ENCODE data around the gene METTL4. TPM values are rescaled to one million over a fixed set of nuclear protein-coding genes. Genes with fewer than 3 reads are reported as not detected.

Gene METTL4
- total and polyA plus RNA-seq, 2 of the 8 experiments (the other 6 are each of a cell fraction or from before 2014, with no cell fraction given) = 8.5 to 11.5 TPM

DNA sequence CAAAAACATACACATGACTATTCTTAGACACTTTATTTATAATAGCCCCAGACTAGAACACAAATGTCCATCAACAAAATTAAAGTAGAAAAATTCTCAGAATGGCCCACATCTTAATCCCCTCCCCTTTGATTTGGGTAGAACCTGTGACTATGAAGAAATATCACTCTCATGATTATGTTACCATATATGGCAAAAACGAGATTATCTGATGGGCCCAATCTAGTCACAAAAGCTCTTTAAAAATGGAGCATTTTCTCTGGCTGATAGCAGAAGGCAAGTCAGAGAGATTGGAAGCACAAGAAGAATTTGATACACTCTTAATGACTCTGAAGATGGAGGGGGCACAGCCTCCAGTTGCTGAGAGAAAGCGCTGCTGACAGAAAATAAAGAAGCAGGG lies 39.6 kb downstream of the METTL4 start:
- no peak overlapping the region for H2BK20ac ChIP-seq (ENCODE audit: low read length)

More for the DNA sequence above, 39.6 kb downstream of the METTL4 start:
- no peak overlapping the region for H3K18ac ChIP-seq (ENCODE audit: extremely low read depth, low read length)
- CTCF ChIA-PET (ENCODE audit: partially characterized antibody) = interaction anchor here (1.6 to 2.0 kb wide), 2 partner anchors 11 to 307 kb away, joined by 5 read pairs; no protein-coding TSS in a partner anchor
- no peaks in the 10 kb centered on the region for H4K20me1 ChIP-seq (replicated peaks in 1 of 2; ENCODE audit: control insufficient read depth in 1 of 2, insufficient read depth in 2 of 2, low read length in 2 of 2)
- no peak overlapping the region for H4K5ac ChIP-seq (ENCODE audit: insufficient read length, low read depth, low read length)
- H2BK15ac ChIP-seq (ENCODE audit: low read length) = no peak overlapping the region
- H4K91ac ChIP-seq (replicated peaks; ENCODE audit: insufficient read length, low read length) = no peak overlapping the region
- POLR2A ChIA-PET (ENCODE audit: partially characterized antibody) = interaction anchor here (0.7 kb wide), 1 partner anchor 1520 kb away, joined by 3 read pairs; no protein-coding TSS in a partner anchor
- H3K27ac ChIP-seq (ENCODE audit: low read depth, low read length) = no peak overlapping the region
- H3K23me2 ChIP-seq (ENCODE audit: low read depth, low read length) = no peaks in the 10 kb centered on the region
- no peak overlapping the region for H3K4me2 ChIP-seq (ENCODE audit: insufficient read depth in 1 of 2, low read depth in 2 of 2, low read length in 2 of 2)
- no peak overlapping the region for H2BK120ac ChIP-seq (replicated peaks; ENCODE audit: low read depth, low read length)
- no peak overlapping the region for H3K56ac ChIP-seq (replicated peaks; ENCODE audit: insufficient read length, low read depth, low read length)
- no peaks in the 10 kb centered on the region; a peak in 1 of 8 replicates for H3K36me3 ChIP-seq (ENCODE audit: control insufficient read depth in 2 of 4, insufficient read depth in 4 of 4, low read length in 3 of 4)
- no peak overlapping the region for H2AFZ ChIP-seq (ENCODE audit: low read length)
- no peak overlapping the region for H3K9ac ChIP-seq (replicated peaks in 1 of 4; ENCODE audit: extremely low read depth in 1 of 4, low read depth in 3 of 4, low read length in 3 of 4)
- no peak overlapping the region for H3K23ac ChIP-seq (ENCODE audit: insufficient read length)
- FAIRE-seq (no peak), DNase-seq (ENCODE audit: low read depth in 1 of 2, low spot score in 2 of 2) (no peak)
- H2BK12ac ChIP-seq (ENCODE audit: low read depth, low read length) = no peak overlapping the region
- no peaks in the 10 kb centered on the region for H3K79me2 ChIP-seq (ENCODE audit: control insufficient read depth in 1 of 2, insufficient read depth in 2 of 2, low read length in 2 of 2)
- no peak overlapping the region for H2AK5ac ChIP-seq (ENCODE audit: low read depth, low read length)
- no peaks in the 10 kb centered on the region for H3K79me1 ChIP-seq (ENCODE audit: low read depth, low read length)
- no peak overlapping the region for H3K4me3 ChIP-seq (ENCODE audit: extremely low read depth in 1 of 4, insufficient read depth in 2 of 4, low read depth in 3 of 4, low read length in 4 of 4)
- TF ChIP-seq SP4 (IDR thresholded peaks at IDR 0.05; ENCODE audit: low read length) (no peak), GABPA (IDR thresholded peaks at IDR 0.05; ENCODE audit: borderline replicate concordance, insufficient read depth, low read length) (no peak), POLR2A (IDR thresholded peaks at IDR 0.05; ENCODE audit: control extremely low read depth in 1 of 2, low read depth in 2 of 2, low read length in 2 of 2) (no peak), MAFK (IDR thresholded peaks at IDR 0.05; ENCODE audit: low read depth, low read length) (no peak)
- H4K8ac ChIP-seq (ENCODE audit: extremely low read depth, insufficient read depth, low read length) = no peak overlapping the region
- no peak overlapping the region for H3K4ac ChIP-seq (replicated peaks; ENCODE audit: insufficient read length, low read depth, low read length)
- H2BK5ac ChIP-seq (ENCODE audit: low read depth, low read length) = no peak overlapping the region
- WGBS, 2 experiments (ENCODE audit: extremely low coverage in 1 of 2, insufficient coverage in 1 of 2, insufficient read length in 1 of 2, insufficient replicate concordance in 2 of 2, low coverage in 1 of 2, low lambda C conversion rate in 2 of 2, missing lambda C conversion rate in 1 of 2) = 95% methylated on average over 2 of the region's 2 CpGs; no CpG with 5 or more reads in 1 of the 2 experiments
- H3K9me3 ChIP-seq (ENCODE audit: insufficient read depth in 2 of 2, low read depth in 1 of 2, low read length in 1 of 2) = 0 out of 4 replicates have a peak, but pooled peaks cover 2% of the 10 kb centered on the region in 2 experiments
- H3K27me3 ChIP-seq (replicated peaks in 1 of 4; ENCODE audit: control insufficient read depth in 3 of 4, extremely low read depth in 1 of 4, insufficient read depth in 3 of 4, low read length in 3 of 4) = no peaks in the 10 kb centered on the region
- no peaks in the 10 kb centered on the region for H3K4me1 ChIP-seq (replicated peaks in 1 of 4; ENCODE audit: control insufficient read depth in 3 of 4, insufficient read depth in 4 of 4, low read length in 3 of 4)
- H3K14ac ChIP-seq (ENCODE audit: insufficient read length) = no peak overlapping the region

Data from H1 (cell line).